ENCODE results near the gene STX12. TPM values are rescaled to one million over a fixed set of nuclear protein-coding genes. Genes with fewer than 3 reads are reported as not detected.
A peak's percentile ranks its signal among the peaks of the same experiment; 100 is the strongest.
"Not testable (repeated sequence)": the region's sequence is repeated elsewhere in the genome, so short reads cannot be mapped to it uniquely, and the experiment has no call there.

STX12 gene
- total RNA-seq, 3 donors from 2014 or later (not counting 1 experiment from before 2014, with no cell fraction given), result 29.6 to 36.2 (median 32.3) TPM

GRCh38 chr1:27821761-27822315 is 48.8 kb downstream of the STX12 start:
- intact Hi-C loops (cut with micrococcal nuclease), result no loop called here
- Mint-ChIP-seq H3K9me3 (no peaks in the 10 kb centered on the region), H3K4me1 (no peaks in the 10 kb centered on the region), H3K36me3 (peaks cover 11% of the 10 kb centered on the region), H3K4me3 (no peak overlapping the region), H3K27ac (no peak overlapping the region), H3K27me3 (ENCODE audit: low read depth in 2 of 2) (no peaks in the 10 kb centered on the region)
- TF ChIP-seq, protein P1, sequence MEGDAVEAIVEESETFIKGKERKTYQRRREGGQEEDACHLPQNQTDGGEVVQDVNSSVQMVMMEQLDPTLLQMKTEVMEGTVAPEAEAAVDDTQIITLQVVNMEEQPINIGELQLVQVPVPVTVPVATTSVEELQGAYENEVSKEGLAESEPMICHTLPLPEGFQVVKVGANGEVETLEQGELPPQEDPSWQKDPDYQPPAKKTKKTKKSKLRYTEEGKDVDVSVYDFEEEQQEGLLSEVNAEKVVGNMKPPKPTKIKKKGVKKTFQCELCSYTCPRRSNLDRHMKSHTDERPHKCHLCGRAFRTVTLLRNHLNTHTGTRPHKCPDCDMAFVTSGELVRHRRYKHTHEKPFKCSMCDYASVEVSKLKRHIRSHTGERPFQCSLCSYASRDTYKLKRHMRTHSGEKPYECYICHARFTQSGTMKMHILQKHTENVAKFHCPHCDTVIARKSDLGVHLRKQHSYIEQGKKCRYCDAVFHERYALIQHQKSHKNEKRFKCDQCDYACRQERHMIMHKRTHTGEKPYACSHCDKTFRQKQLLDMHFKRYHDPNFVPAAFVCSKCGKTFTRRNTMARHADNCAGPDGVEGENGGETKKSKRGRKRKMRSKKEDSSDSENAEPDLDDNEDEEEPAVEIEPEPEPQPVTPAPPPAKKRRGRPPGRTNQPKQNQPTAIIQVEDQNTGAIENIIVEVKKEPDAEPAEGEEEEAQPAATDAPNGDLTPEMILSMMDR (IDR thresholded peaks at IDR 0.05), result no peak
- WGBS (ENCODE audit: insufficient coverage), result 97% methylated on average over 7 of the region's 8 CpGs
- Histone ChIP-seq H3K27ac (ENCODE audit: low read length) (no peak overlapping the region), H3K27me3 (ENCODE audit: control insufficient read depth, insufficient read depth, low read length) (no peaks in the 10 kb centered on the region), H3K4me1 (ENCODE audit: control insufficient read depth, insufficient read depth, low read length) (no peaks in the 10 kb centered on the region), H3K4me3 (ENCODE audit: low read length) (no peak overlapping the region), H3K9me3 (ENCODE audit: control insufficient read depth, insufficient read depth, low read length) (no peaks in the 10 kb centered on the region), H3K36me3 (ENCODE audit: control insufficient read depth, insufficient read depth, low read length) (peaks cover 43% of the 10 kb centered on the region)
- DNase-seq (no peak), ATAC-seq (no peak)

GRCh38 chr1:27823784-27824183 is 50.8 kb downstream of the STX12 start:
- Mint-ChIP-seq H3K27me3 (ENCODE audit: low read depth in 2 of 2) (no peaks in the 10 kb centered on the region), H3K9me3 (no peaks in the 10 kb centered on the region), H3K4me1 (no peaks in the 10 kb centered on the region), H3K27ac (no peak overlapping the region), H3K4me3 (no peak overlapping the region), H3K36me3 (peaks cover 7% of the 10 kb centered on the region)
- no peak for DNase-seq
- ATAC-seq, result no peak
- intact Hi-C loops (cut with micrococcal nuclease), result no loop called here
- Histone ChIP-seq H3K27me3 (ENCODE audit: control insufficient read depth, insufficient read depth, low read length) (no peaks in the 10 kb centered on the region), H3K4me1 (ENCODE audit: control insufficient read depth, insufficient read depth, low read length) (no peaks in the 10 kb centered on the region), H3K36me3 (ENCODE audit: control insufficient read depth, insufficient read depth, low read length) (peaks cover 33% of the 10 kb centered on the region), H3K9me3 (ENCODE audit: control insufficient read depth, insufficient read depth, low read length) (no peaks in the 10 kb centered on the region), H3K4me3 (ENCODE audit: low read length) (no peak overlapping the region), H3K27ac (ENCODE audit: low read length) (no peak overlapping the region)
- WGBS (ENCODE audit: insufficient coverage), result 96% methylated on average over 4 of the region's 4 CpGs
- TF ChIP-seq, protein P1 (IDR thresholded peaks at IDR 0.05), result no peak

DNA sequence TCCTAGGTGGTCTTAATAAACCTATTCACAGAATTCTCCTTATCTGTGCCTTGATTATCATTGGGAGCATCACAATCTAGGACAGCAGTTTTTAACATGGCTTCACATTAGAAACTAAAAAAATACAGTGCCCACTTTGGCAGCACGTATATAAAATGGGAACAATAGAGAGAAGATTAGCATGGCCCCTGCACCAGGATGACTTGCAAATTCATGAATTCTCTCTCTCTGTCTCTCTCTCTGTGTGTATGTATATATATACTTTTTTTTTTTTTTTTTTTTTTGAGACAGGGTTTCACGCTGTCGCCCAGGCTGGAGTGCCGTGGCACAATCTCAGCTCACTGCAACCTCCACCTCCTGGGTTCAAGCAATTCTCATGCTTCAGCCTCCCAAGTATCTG is 51.4 kb downstream of the STX12 start:
- Histone ChIP-seq H3K27me3 (ENCODE audit: control insufficient read depth, insufficient read depth, low read length) (no peaks in the 10 kb centered on the region), H3K27ac (ENCODE audit: low read length) (no peak overlapping the region), H3K4me1 (ENCODE audit: control insufficient read depth, insufficient read depth, low read length) (no peaks in the 10 kb centered on the region), H3K36me3 (ENCODE audit: control insufficient read depth, insufficient read depth, low read length) (peaks cover 27% of the 10 kb centered on the region), H3K4me3 (ENCODE audit: low read length) (no peak overlapping the region), H3K9me3 (ENCODE audit: control insufficient read depth, insufficient read depth, low read length) (no peaks in the 10 kb centered on the region)
- TF ChIP-seq, protein P1 (IDR thresholded peaks at IDR 0.05), result no peak
- DNase-seq, result no peak
- no peak overlapping the region for H3K4me3 Mint-ChIP-seq
- H3K4me1 Mint-ChIP-seq, result no peaks in the 10 kb centered on the region
- H3K9me3 Mint-ChIP-seq, result no peaks in the 10 kb centered on the region
- no peak for ATAC-seq
- peaks cover 2% of the 10 kb centered on the region for H3K36me3 Mint-ChIP-seq
- no peak overlapping the region for H3K27ac Mint-ChIP-seq
- no peaks in the 10 kb centered on the region for H3K27me3 Mint-ChIP-seq (ENCODE audit: low read depth in 2 of 2)
- intact Hi-C loops (cut with micrococcal nuclease), result no loop called here
- WGBS (ENCODE audit: insufficient coverage), result 100% methylated on average over 2 of the region's 4 CpGs

DNA sequence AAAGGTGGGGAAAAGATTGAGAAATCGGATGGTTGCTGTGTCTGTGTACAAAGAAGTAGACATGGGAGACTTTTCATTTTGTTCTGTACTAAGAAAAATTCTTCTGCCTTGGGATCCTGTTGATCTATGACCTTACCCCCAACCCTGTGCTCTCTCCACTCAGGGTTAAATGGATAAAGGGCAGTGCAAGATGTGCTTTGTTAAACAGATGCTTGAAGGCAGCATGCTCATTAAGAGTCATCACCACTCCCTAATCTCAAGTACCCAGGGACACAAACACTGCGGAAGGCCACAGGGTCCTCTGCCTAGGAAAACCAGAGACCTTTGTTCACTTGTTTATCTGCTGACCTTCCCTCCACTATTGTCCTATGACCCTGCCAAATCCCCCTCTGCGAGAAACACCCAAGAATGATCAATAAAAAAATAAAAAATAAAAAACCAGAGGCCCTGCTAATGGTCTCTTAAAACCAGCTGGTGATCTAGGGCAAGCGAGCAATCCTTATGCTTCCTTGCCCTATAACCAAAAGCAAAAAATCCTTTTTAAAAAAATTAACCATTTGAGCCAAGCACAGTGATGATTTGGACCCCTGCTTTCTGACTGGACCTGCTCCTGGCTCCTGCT is 56.4 kb downstream of the STX12 start:
- WGBS (ENCODE audit: insufficient coverage), result 90% methylated on average over 2 of the region's 4 CpGs
- ATAC-seq; H3K27ac ChIP-seq (ENCODE audit: low read length); H3K4me3 ChIP-seq (ENCODE audit: low read length); H3K9me3 Mint-ChIP-seq; H3K36me3 Mint-ChIP-seq; H3K36me3 ChIP-seq (ENCODE audit: control insufficient read depth, insufficient read depth, low read length); intact Hi-C loops (cut with micrococcal nuclease); DNase-seq; H3K9me3 ChIP-seq (ENCODE audit: control insufficient read depth, insufficient read depth, low read length); H3K27me3 Mint-ChIP-seq (ENCODE audit: low read depth in 2 of 2); H3K27me3 ChIP-seq (ENCODE audit: control insufficient read depth, insufficient read depth, low read length): not testable (repeated sequence)
- Mint-ChIP-seq H3K4me3 (peak overlapping the region; percentile 94), H3K27ac (peak overlapping the region; percentile 88 to 95), H3K4me1 (peaks cover 18 to 22% of the 10 kb centered on the region in 2 donors)
- H3K4me1 ChIP-seq (ENCODE audit: control insufficient read depth, insufficient read depth, low read length), result peaks cover 11% of the 10 kb centered on the region
